Mucosa of gallbladder (tissue), 1 donor: Measurements from ENCODE around the gene MT3. TPM values are rescaled to one million over a fixed set of nuclear protein-coding genes. Genes with fewer than 3 reads are reported as not detected.
A peak's percentile ranks its signal among the peaks of the same experiment; 100 is the strongest.

Source experiments
- DNase-seq: peaks from one replicate; pipeline ENCODE4 v3.0.0-alpha.2; 2020; ENCODE audit warnings: low spot score
- total RNA-seq: library from RNA; stranded (reverse); gene quantifications from one replicate; pipeline ENCODE4 v1.2.1, GENCODE V29; 2021
- donor health status: DM: no; HTN: no; CAD: no.

MT3 gene
- total RNA-seq, 1 donor from 2014 or later = 1.4 TPM

DNA sequence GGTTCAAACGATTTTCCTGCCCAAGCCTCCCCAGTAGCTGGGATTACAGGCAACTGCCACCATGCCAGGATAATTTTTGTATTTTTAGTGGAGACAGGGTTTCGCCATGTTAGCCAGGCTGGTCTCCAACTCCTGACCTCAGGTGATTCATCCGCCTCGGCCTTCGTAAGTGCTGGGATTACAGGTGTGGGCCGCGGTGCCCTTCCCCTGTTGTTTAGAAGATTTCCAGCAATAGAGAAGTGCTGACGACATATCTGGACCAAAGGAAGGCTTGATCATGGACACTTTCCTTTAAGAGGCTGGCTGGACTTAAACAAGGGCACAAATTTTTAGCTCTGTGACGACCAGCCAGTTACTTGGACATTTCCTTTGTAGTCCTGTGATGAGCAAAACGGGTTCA is 41.9 kb downstream of the MT3 start:
- DNase-seq = no peak

DNA sequence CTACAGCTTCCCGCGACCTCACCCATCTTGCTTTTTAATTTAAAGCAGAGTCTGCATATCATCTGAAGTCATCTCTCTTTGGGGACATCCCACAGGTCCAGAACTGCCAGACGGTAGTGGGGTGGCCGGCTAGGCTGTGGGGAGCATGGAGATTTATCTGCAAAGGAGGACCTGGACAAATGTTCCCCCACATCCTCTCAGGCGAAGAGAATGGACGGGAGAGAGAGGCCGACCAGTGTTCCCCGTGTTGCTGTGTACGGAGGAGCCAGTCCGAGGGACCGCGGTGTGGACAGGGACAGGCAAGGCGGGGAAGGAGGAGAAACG is 42.5 kb downstream of the MT3 start:
- DNase-seq = no peak

DNA sequence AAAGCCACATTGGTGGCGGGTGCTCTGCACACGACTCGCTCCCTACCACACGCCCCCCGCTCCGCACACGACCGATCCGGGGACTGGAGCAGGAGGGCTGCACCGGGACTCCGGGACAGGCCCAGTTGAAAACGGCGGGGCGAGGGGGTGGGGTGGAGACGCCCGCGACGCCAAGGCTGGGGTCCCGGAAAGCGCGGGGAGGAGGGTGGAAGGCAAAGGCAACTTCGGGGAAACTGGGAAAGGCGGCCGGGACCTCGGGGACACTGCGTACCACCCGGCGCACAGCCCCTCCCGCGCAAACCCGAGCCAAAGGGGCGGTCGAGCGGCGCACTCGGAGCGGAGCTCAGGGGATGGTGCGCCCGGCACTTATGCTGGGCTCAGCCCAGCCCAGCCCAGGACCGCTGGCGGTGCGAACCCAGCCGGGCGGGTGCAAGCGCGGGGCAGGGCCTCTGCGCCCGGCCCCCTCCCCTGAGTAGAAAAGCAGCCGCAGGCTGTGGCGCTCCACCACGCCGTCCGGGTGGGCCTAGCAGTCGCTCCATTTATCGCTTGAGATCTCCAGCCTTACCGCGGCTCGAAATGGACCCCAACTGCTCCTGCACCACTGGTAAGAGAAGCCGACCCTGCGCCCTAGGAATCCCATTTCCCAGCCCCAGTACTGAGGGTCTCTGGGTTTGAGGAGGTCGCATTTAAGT is 43.0 kb downstream of the MT3 start, which contains the start of gene MT1M:
TSS of gene MT1M (plus strand) at position 504 of the 692 bp plus-strand sequence. CDS start at position 577, 73 bp downstream.
- DNase-seq = no peak

DNA sequence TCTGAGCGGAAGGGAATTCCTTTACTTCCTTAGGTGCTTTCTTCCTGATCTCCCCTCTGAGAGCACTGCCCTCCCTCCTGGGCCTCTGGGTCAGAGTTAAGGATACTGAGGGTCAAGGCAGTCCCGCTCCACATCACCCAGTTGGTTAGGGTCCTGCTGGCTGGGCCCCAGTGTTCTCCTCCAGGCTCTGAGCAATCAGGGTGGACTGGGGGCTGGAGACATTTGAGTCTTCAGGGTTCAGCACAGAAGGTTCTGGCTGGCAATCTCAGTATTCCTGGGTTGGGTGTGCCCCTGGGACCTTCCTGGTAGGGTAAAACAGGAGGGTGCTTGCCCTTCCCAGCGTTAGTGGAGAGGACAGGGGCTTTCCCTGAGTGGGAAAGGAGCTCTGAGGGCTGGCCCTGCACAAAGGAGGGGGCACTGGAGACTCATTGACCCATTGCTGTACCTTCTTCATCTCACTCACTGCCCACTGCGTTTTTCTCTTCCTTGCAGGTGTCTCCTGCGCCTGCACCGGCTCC is 43.6 kb downstream of the MT3 start:
- DNase-seq = no peak

DNA sequence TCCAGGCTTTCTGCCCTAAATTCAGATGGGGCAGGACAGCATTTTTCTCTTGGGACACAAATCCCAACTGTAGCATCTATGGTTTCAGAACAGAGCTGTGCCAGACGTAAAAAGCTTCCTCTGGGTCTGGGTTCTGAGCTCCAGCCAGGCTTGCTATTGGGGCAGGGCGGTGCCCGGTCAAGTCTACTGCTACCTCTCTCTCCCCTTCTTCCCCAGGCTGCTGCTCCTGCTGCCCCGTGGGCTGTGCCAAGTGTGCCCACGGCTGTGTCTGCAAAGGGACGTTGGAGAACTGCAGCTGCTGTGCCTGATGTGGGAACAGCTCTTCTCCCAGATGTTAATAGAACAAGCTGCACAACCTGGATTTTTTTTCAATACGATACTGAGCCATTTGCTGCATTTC is 44.2 kb downstream of the MT3 start:
- DNase-seq = no peak

DNA sequence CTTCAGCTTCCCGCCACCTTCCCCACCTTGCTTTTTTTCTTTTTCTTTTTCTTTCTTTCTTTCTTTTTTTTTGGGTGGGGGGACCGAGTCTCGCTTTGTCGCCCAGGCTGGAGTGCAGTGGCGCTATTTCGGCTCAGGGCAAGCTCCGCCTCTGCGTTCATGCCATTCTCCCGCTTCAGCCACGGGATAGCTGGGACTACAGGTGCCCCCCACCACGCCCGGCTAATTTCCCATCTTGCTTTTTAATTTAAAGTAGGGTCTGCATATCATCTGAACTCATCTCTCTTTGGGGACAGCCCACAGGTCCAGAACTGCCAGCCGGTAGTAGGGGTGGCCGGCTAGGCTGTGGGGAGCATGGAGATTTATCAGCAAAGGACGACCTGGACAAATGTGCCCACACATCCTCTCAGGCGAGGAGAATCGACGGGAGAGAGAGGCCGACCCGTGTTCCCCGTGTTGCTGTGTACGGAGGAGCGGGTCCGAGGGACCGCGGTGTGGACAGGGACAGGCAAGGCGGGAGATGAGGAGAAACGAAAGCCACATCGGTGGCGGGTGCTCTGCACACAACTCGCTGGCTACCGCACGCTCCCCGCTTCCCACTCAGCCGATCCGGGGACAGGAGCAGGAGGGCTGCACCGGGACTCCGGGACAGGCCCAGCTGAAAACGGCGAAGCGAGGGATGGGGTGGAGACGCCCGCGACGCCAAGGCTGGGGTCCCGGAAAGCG is 45.5 kb downstream of the MT3 start:
- no peak for DNase-seq

DNA sequence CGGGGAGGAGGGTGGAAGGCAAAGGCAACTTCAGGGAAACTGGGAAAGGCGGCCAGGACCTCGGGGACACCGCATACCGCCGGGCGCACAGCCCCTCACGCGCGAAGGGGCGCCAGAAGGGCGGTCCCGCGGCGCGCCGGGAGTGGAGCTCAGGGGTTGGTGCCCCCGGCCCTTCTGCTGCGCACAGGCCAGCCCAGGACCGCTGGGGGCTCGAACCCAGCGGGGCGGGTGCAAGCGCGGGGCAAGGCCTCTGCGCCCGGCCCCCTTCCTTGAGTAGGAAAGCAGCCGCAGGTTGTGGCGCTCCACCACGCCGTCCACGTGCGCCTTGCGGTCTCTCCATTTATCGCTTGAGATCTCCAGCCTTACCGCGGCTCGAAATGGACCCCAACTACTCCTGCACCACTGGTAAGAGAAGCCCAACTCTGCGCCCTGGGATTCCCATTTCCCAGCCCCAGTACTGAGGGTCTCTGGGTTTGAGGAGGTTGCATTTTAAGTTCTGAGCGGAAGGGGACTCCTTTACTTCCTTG is 46.2 kb downstream of the MT3 start:
- no peak for DNase-seq

DNA sequence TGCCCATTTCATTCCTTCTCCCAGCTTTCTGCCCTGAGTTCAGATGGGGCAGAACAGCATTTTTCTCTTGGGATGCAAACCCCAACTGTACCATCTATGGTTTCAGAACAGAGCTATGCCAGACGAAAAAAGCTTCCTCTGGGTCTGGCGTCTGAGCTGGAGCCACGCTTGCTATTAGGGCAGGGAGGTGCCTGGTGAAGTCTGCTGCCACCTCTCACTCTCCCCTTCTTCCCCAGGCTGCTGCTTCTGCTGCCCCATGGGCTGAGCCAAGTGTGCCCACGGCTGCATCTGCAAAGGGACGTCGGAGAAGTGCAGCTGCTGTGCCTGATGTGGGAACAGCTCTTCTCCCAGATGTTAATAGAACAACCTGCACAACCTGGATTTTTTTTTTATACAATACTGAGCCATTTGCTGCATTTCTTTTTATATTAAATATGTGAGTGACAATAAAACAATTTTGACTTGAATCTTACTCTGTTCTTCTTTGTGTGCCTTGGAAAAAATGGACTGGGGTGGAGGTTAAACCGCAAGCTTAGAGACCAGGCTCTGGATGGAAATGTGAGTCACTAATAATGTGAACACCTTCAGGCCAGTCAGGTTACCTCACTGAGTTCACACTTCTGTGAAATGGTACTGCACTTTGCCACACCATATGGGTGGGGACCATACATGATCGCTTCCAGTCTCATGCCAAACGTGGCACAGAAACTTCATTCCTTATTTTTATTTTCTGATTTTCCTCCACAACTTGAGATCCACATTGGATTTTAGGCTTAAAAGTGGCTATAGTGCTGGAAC is 47.5 kb downstream of the MT3 start:
- DNase-seq = no peak

DNA sequence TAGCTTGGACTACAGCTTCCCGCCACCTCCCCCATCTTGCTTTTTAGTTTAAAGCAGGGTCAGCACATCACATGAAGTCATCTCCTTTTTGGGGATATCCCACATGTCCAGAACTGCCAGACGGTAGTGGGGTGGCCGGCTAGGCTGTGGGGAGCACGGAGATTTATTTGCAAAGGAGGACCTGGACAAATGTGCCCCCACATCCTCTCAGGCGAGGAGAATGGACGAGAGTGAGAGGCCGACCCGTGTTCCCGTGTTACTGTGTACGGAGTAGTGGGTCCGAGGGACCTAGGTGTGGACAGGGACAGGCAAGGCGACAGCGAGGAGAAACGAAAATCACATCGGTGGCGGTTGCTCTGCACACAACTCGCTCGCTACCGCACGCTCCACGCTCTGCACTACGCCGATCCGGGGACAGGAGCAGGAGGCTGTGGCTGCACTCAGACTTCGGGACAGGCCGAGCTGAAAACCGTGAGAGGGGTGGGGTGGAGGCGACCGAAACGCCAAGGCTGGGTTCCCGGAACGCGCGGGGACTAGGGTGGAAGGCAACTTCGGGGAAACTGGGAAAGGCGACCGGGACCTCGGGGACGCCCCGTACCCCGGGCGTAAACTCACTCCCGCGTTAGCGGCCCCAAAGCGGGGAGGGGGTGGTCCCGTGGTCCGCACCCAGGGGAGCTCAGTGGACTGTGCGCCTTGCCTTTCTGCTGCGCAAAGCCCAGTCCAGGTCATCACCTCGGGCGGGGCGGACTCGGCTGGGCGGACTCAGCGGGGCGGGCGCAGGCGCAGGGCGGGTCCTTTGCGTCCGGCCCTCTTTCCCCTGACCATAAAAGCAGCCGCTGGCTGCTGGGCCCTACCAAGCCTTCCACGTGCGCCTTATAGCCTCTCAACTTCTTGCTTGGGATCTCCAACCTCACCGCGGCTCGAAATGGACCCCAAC is 48.8 kb downstream of the MT3 start, which contains the start of gene MT1A:
TSS of gene MT1A (plus strand) at position 853 of the 937 bp plus-strand sequence. CDS start at position 926, 73 bp downstream.
- peak; percentile 64 for DNase-seq

DNA sequence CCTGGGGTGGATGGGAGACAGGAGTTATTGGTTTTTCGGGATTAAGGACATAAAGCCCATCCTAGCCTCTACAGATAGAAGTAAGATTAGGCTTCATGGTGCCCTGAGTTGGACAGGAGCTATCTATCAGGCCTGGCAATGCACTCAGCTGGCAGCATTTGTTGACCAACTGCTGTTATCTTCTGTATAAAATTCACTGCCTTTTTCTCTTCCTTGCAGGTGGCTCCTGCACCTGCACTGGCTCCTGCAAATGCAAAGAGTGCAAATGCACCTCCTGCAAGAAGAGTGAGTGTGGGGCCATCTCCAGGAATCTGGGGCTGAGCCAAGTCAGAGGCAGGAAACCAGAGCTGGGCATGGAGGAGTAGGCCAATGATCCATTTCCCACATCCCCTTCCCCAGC is 49.7 kb downstream of the MT3 start:
- no peak for DNase-seq

DNA sequence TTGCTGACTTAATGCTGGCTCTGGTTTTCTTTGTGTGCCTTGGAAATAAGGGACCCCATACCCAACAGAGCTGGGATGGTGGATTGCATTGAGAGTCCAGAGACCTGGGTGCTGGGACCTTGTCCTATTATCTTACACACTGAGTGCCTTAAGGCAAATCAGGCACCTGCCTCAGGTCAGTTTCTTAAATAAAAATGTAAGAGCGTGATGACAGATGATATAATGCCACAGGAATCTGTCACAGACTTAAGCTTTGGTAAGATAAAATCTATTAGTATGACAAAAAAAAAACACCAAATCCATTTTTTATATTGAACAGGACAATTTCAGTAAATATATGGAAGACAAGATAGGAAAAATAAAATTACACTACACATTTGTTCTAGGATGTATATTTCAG is 50.7 kb downstream of the MT3 start:
- DNase-seq = no peak

Other genes starting within 250 kb of the MT3 start
- gene AMFR, start 164.0 kb upstream of the MT3 start, total RNA-seq = 121 TPM
- gene NUDT21, start 138.2 kb upstream of the MT3 start, total RNA-seq = 80.9 TPM
- gene OGFOD1, start 138.0 kb upstream of the MT3 start, total RNA-seq = 34.2 TPM
- 42.7 TPM for gene BBS2, start 69.5 kb upstream of the MT3 start, total RNA-seq
- gene MT4, start 24.5 kb upstream of the MT3 start, total RNA-seq = not detected
- gene MT2A, start 19.1 kb downstream of the MT3 start, total RNA-seq = 157 TPM
- 137 TPM for gene MT1E, start 36.3 kb downstream of the MT3 start, total RNA-seq
- gene MT1M, start 43.1 kb downstream of the MT3 start, total RNA-seq = 4.6 TPM
- gene MT1A, start 49.1 kb downstream of the MT3 start, total RNA-seq = 1.9 TPM
- gene MT1B, start 62.4 kb downstream of the MT3 start, total RNA-seq = not detected
- 36.6 TPM for gene MT1F, start 68.4 kb downstream of the MT3 start, total RNA-seq
- gene MT1G, start 78.5 kb downstream of the MT3 start, total RNA-seq = 55.2 TPM
- 2.9 TPM for gene MT1H, start 80.3 kb downstream of the MT3 start, total RNA-seq
- 75.1 TPM for gene MT1X, start 92.9 kb downstream of the MT3 start, total RNA-seq
- 26.4 TPM for gene NUP93, start 140.6 kb downstream of the MT3 start, total RNA-seq